Progenitor cell of endocrine pancreas (in vitro differentiated cells): ENCODE results near the gene DPP10. TPM values are rescaled to one million over a fixed set of nuclear protein-coding genes. Genes with fewer than 3 reads are reported as not detected.

Experiments
- DNase-seq: peaks from one replicate; pipeline ENCODE4 v3.0.0; 2021; ENCODE audit warnings: low spot score; ENCODE audit not compliant: unreplicated experiment
- H3K27ac Mint-ChIP-seq: 2 replicates; pipeline ENCODE4 v1.8.0; 2021; ENCODE audit warnings: mild to moderate bottlenecking, moderate library complexity, mixed read lengths
- H3K27me3 Mint-ChIP-seq: 2 replicates; pipeline ENCODE4 v1.8.0; 2021; ENCODE audit warnings: mixed read lengths
- H3K36me3 Mint-ChIP-seq: 2 replicates; pipeline ENCODE4 v1.8.0; 2022; ENCODE audit warnings: mixed read lengths; ENCODE audit not compliant: insufficient read depth
- H3K4me1 Mint-ChIP-seq: 2 replicates; pipeline ENCODE4 v1.8.0; 2021; ENCODE audit warnings: low read depth, mixed read lengths
- H3K4me3 Mint-ChIP-seq: 2 replicates; pipeline ENCODE4 v1.8.0; 2021; ENCODE audit warnings: low read depth, mild to moderate bottlenecking, moderate library complexity, mixed read lengths
- H3K9me3 Mint-ChIP-seq: 2 replicates; pipeline ENCODE4 v1.8.0; 2021; ENCODE audit warnings: low read depth, mixed read lengths
- CTCF ChIP-seq: fragments of 200-600 bp; sonication (generic); IDR thresholded peaks from one replicate; pipeline ENCODE4 v1.5.0; 2021; ENCODE audit warnings: antibody characterized with exemption, mild to moderate bottlenecking; ENCODE audit not compliant: unreplicated experiment
- total RNA-seq: library from RNA; stranded (reverse); gene quantifications from 2 replicates; pipeline ENCODE4 v1.2.1, GENCODE V29; 2021

The DPP10 gene
- total RNA-seq, 1 donor from 2014 or later = 44.6 TPM

- Mint-ChIP-seq H3K36me3 (peaks cover 2% of the 10 kb centered on the region), H3K9me3 (no peaks in the 10 kb centered on the region), H3K4me3 (no peak overlapping the region), H3K4me1 (no peaks in the 10 kb centered on the region), H3K27ac (no peak overlapping the region), H3K27me3 (no peaks in the 10 kb centered on the region)
- TF ChIP-seq CTCF = no peak
- DNase-seq = no peak
Observed at GRCh38 chr2:115460008-115460407, 1017.6 kb downstream of the DPP10 start.

DNA sequence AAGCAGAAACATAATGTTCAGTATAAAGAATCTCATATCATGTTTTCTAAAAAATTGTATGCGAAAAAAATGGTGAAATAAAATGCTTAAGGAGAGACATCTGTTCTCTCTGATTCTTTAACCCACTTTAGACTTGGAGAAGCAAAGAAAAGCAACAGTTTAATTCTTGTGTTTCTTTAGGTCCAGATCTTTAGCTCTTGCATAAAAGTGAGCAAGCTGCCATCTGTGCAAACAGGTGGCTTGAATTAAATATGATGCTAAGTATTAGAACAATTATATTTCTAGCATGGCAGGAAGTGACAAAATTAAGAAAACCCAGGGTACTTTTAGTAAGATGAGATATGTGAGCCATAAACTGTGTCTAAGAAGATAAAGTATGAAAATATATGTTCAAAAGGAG, 1038.3 kb downstream of the DPP10 start:
- H3K36me3 Mint-ChIP-seq = peaks cover 8% of the 10 kb centered on the region
- H3K27me3 Mint-ChIP-seq = no peaks in the 10 kb centered on the region
- H3K4me3 Mint-ChIP-seq = no peak overlapping the region
- no peak for TF ChIP-seq CTCF
- H3K9me3 Mint-ChIP-seq = peaks cover 15% of the 10 kb centered on the region
- no peaks in the 10 kb centered on the region for H3K4me1 Mint-ChIP-seq
- no peak for DNase-seq
- H3K27ac Mint-ChIP-seq = no peak overlapping the region

- no peak for TF ChIP-seq CTCF
- no peaks in the 10 kb centered on the region for H3K4me1 Mint-ChIP-seq
- no peak for DNase-seq
Observed at GRCh38 chr2:115481842-115482241, 1039.4 kb downstream of the DPP10 start.

GRCh38 chr2:115483666-115484065, 1041.2 kb downstream of the DPP10 start:
- H3K36me3 Mint-ChIP-seq = peaks cover 4% of the 10 kb centered on the region
- no peak overlapping the region for H3K27ac Mint-ChIP-seq
- H3K9me3 Mint-ChIP-seq = no peaks in the 10 kb centered on the region
- no peaks in the 10 kb centered on the region for H3K27me3 Mint-ChIP-seq
- DNase-seq = no peak
- H3K4me1 Mint-ChIP-seq = no peaks in the 10 kb centered on the region
- H3K4me3 Mint-ChIP-seq = no peak overlapping the region
- TF ChIP-seq CTCF = no peak

More at GRCh38 chr2:115481842-115482241, 1039.4 kb downstream of the DPP10 start:
- no peak overlapping the region for H3K27ac Mint-ChIP-seq
- no peak overlapping the region for H3K4me3 Mint-ChIP-seq
- H3K9me3 Mint-ChIP-seq = peaks cover 5% of the 10 kb centered on the region
- peaks cover 2% of the 10 kb centered on the region for H3K36me3 Mint-ChIP-seq
- no peaks in the 10 kb centered on the region for H3K27me3 Mint-ChIP-seq

DNA sequence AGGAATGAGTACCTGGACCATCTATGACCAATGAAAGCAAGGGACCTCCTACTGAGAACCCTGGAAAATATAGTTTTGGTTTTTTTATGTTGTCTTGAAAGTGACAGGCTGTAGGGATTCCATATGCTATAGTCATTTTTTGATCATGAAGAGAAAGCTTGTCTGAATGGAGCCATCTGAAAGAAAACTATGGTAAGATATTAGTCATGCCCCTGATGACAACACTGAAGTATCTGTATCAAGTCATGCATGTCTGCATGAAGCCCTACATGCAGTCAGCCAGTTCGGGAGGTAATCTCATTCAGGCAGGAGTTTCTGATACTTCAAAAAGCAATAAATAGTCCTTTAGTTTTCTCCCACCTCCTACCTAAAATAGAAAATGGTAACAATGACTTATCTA, 1042.0 kb downstream of the DPP10 start:
- H3K27ac Mint-ChIP-seq = no peak overlapping the region
- H3K4me1 Mint-ChIP-seq = no peaks in the 10 kb centered on the region
- no peaks in the 10 kb centered on the region for H3K9me3 Mint-ChIP-seq
- H3K4me3 Mint-ChIP-seq = no peak overlapping the region
- peaks cover 5% of the 10 kb centered on the region for H3K36me3 Mint-ChIP-seq
- DNase-seq = no peak
- no peaks in the 10 kb centered on the region for H3K27me3 Mint-ChIP-seq
- TF ChIP-seq CTCF = no peak
